ENCODE results near the gene DPP3.

The DPP3 gene

DNA sequence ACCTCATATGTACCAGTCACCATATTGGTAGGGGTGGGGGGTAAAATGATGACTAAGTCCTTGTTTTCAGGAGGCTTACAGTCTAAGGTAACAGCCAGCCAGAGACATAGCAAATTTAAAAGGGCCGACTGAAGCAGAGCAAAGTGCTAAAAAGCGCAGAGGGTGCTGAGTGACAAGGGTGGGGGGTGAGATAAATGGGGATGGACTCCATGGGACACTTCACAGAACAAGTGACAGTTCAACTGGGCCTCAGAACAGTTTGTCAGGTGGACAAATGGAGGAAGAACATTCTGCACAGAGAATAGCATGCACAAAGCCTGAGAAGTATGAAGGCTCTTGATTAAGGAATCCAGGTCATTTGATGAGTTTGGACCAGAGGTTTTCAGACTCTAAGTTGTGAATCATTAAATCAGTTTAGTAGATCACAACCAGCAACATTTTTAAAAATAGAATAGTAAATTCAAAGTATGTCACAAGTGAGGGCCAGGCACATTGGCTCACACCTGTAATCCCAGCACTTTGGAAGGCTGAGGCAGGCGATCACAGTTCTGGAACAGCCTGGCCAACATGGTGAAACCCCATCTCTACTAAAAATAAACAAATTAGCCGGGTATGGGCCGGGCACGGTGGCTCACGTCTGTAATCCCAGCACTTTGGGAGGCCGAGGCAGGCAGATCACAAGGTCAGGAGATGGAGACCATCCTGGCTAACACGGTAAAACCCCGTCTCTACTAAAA, 44.2 kb downstream of the DPP3 start:
- H3K9ac ChIP-seq: no peak overlapping the region
- no peaks in the 10 kb centered on the region for H4K20me1 ChIP-seq (ENCODE audit: insufficient read depth)
- no peak overlapping the region for H2AFZ ChIP-seq (ENCODE audit: low read depth)
- no peaks in the 10 kb centered on the region for H3K4me1 ChIP-seq (ENCODE audit: low read depth, poor library complexity, severe bottlenecking)
- H3K79me2 ChIP-seq (ENCODE audit: insufficient read depth, low read depth): no peaks in the 10 kb centered on the region
- no peak overlapping the region for H3K4me3 ChIP-seq (IDR thresholded peaks at IDR 0.05; ENCODE audit: insufficient read depth, low read depth, low read length)
- no peaks in the 10 kb centered on the region for H3K36me3 ChIP-seq (ENCODE audit: insufficient read depth)
- H3K27ac ChIP-seq: no peak overlapping the region
- no peaks in the 10 kb centered on the region for H3K27me3 ChIP-seq (ENCODE audit: insufficient read depth, low read depth)
- TF ChIP-seq, protein P1, sequence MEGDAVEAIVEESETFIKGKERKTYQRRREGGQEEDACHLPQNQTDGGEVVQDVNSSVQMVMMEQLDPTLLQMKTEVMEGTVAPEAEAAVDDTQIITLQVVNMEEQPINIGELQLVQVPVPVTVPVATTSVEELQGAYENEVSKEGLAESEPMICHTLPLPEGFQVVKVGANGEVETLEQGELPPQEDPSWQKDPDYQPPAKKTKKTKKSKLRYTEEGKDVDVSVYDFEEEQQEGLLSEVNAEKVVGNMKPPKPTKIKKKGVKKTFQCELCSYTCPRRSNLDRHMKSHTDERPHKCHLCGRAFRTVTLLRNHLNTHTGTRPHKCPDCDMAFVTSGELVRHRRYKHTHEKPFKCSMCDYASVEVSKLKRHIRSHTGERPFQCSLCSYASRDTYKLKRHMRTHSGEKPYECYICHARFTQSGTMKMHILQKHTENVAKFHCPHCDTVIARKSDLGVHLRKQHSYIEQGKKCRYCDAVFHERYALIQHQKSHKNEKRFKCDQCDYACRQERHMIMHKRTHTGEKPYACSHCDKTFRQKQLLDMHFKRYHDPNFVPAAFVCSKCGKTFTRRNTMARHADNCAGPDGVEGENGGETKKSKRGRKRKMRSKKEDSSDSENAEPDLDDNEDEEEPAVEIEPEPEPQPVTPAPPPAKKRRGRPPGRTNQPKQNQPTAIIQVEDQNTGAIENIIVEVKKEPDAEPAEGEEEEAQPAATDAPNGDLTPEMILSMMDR (conservative IDR thresholded peaks at IDR 0.05; ENCODE audit: low read depth, low read length): no peak
- H3K4me2 ChIP-seq: no peak overlapping the region

DNA sequence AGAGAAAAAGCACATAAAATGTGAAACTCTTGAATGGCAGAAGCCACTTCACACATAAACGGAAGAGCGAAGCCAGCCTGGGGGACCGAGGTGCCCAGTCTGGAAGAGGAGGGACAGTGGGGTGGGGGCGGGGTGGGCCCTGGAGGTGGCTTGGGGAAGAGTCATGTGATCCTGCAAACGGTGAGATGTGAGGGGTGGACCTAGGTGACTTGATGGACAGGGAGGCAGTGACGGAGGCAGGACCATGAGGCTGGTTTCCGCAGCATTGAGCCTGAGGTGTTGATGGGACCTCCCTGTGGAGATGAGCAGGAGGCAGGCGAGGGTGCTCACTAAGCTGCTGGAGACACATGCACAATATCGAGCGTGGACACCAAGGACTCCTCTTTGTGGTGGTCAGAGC, 48.8 kb downstream of the DPP3 start:
- Histone ChIP-seq H3K79me2 (ENCODE audit: insufficient read depth, low read depth) (no peaks in the 10 kb centered on the region), H3K36me3 (ENCODE audit: insufficient read depth) (no peaks in the 10 kb centered on the region), H3K4me2 (no peak overlapping the region), H2AFZ (ENCODE audit: low read depth) (no peak overlapping the region), H3K27me3 (ENCODE audit: insufficient read depth, low read depth) (no peaks in the 10 kb centered on the region), H3K4me1 (ENCODE audit: low read depth, poor library complexity, severe bottlenecking) (no peaks in the 10 kb centered on the region), H3K27ac (no peak overlapping the region), H3K4me3 (IDR thresholded peaks at IDR 0.05; ENCODE audit: insufficient read depth, low read depth, low read length) (no peak overlapping the region), H3K9ac (no peak overlapping the region), H4K20me1 (ENCODE audit: insufficient read depth) (no peaks in the 10 kb centered on the region)
- TF ChIP-seq, protein P1 (conservative IDR thresholded peaks at IDR 0.05; ENCODE audit: low read depth, low read length): no peak

DNA sequence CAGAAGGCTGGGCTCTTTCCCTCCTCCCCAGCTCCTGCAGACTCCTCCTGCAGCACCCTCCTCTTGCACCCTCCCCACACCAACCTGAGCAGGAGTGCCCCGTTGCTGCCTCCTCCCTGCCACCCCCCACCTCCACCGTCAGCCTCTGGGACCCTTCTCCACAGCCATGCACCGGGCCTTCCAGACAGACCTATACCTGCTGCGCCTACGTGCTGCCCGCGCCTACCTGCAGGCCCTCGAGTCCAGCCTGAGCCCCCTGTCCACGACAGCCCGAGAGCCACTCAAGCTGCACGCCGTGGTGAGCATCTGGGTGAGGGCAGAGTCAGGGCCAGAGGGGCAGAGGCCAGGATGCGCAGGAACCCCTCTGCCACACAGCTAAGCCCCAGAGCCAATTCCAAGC, 49.4 kb downstream of the DPP3 start:
- Histone ChIP-seq H3K27me3 (ENCODE audit: insufficient read depth, low read depth) (no peaks in the 10 kb centered on the region), H3K4me3 (IDR thresholded peaks at IDR 0.05; ENCODE audit: insufficient read depth, low read depth, low read length) (no peak overlapping the region), H3K4me2 (no peak overlapping the region), H3K4me1 (ENCODE audit: low read depth, poor library complexity, severe bottlenecking) (no peaks in the 10 kb centered on the region), H3K79me2 (ENCODE audit: insufficient read depth, low read depth) (no peaks in the 10 kb centered on the region), H2AFZ (ENCODE audit: low read depth) (no peak overlapping the region), H3K36me3 (ENCODE audit: insufficient read depth) (no peaks in the 10 kb centered on the region), H4K20me1 (ENCODE audit: insufficient read depth) (no peaks in the 10 kb centered on the region), H3K27ac (no peak overlapping the region), H3K9ac (no peak overlapping the region)
- TF ChIP-seq, protein P1 (conservative IDR thresholded peaks at IDR 0.05; ENCODE audit: low read depth, low read length): no peak

DNA sequence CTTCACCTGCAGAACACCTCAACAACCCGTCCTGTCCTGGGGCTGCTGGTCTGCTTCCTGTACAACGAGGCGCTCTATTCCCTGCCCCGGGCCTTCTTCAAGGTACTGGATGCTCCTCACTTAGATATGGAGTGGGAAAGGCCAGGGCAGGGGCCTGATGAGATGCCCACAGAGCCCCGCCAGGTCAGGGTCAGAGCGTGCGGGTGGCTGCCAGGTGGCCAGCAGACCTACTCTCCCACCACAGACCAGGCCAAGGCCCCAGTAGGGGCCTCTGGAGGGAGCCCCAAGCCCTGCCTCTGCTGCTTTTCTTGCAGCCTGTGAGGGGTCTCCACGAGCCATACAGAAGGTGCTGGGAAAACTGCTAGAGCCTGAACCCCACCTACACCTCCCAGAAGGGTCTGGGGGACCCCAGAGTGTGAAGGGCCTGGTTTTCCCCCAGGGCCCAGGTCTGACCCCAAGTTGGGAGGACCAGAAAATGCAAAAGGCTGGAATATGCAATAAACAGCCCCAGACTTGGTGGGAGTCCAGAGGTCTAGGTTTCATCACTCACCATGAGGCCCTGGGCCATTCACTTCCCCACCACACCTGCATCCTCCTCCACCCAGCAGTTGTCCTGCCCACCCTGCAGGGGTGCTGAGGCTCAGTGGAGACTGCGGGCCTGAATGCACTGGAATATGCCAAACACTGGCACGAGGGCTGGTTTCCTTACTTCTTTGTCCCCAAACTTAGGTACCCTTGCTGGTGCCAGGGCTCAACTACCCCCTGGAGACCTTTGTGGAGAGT, 50.9 kb downstream of the DPP3 start:
- H3K27ac ChIP-seq: no peak overlapping the region
- H3K4me1 ChIP-seq (ENCODE audit: low read depth, poor library complexity, severe bottlenecking): no peaks in the 10 kb centered on the region
- H3K4me3 ChIP-seq (IDR thresholded peaks at IDR 0.05; ENCODE audit: insufficient read depth, low read depth, low read length): no peak overlapping the region
- no peak overlapping the region for H2AFZ ChIP-seq (ENCODE audit: low read depth)
- H4K20me1 ChIP-seq (ENCODE audit: insufficient read depth): no peaks in the 10 kb centered on the region
- H3K36me3 ChIP-seq (ENCODE audit: insufficient read depth): no peaks in the 10 kb centered on the region
- no peak overlapping the region for H3K4me2 ChIP-seq
- H3K27me3 ChIP-seq (ENCODE audit: insufficient read depth, low read depth): no peaks in the 10 kb centered on the region
- TF ChIP-seq, protein P1 (conservative IDR thresholded peaks at IDR 0.05; ENCODE audit: low read depth, low read length): no peak
- H3K9ac ChIP-seq: no peak overlapping the region
- no peaks in the 10 kb centered on the region for H3K79me2 ChIP-seq (ENCODE audit: insufficient read depth, low read depth)
